HG03045 (cell line): ENCODE data around the gene VGF.

Source experiments
- ATAC-seq: cut with Tn5 transposase; IDR thresholded peaks from one replicate; pipeline ENCODE4 v1.9.1; 2021; ENCODE audit warnings: mild to moderate bottlenecking, moderate library complexity; ENCODE audit not compliant: unreplicated experiment

VGF gene

GRCh38 chr7:101166909-101167644 lies 1.7 kb upstream of the VGF start:
- ATAC-seq = no peak

- ATAC-seq = no peak
Measured at GRCh38 chr7:101166648-101166908, 1.2 kb upstream of the VGF start.

- no peak for ATAC-seq
Measured at GRCh38 chr7:101165958-101166647, 734 bp upstream of the VGF start.

- no peak for ATAC-seq
Measured at GRCh38 chr7:101164071-101164840, 1.1 kb downstream of the VGF start.

- no peak for ATAC-seq
Measured at GRCh38 chr7:101163279-101164070, 1.9 kb downstream of the VGF start.

GRCh38 chr7:101162551-101163278 lies 2.7 kb downstream of the VGF start:
- no peak for ATAC-seq

GRCh38 chr7:101161692-101162471 lies 3.5 kb downstream of the VGF start:
- no peak for ATAC-seq

GRCh38 chr7:101160910-101161309 lies 4.5 kb downstream of the VGF start:
- ATAC-seq = no peak

GRCh38 chr7:101159696-101160674 lies 5.4 kb downstream of the VGF start:
- no peak for ATAC-seq

GRCh38 chr7:101156866-101157589 lies 8.3 kb downstream of the VGF start:
- no peak for ATAC-seq

- no peak for ATAC-seq
Measured at GRCh38 chr7:101156277-101156676, 9.1 kb downstream of the VGF start.

- ATAC-seq = no peak
Measured at GRCh38 chr7:101155303-101155702, 10.1 kb downstream of the VGF start.

GRCh38 chr7:101154693-101155102 lies 10.7 kb downstream of the VGF start:
- ATAC-seq = peak; percentile 28

- ATAC-seq = peak; percentile 79
Measured at GRCh38 chr7:101153969-101154692, 11.2 kb downstream of the VGF start, which contains the start of gene AP1S1. Gene AP1S1, plus strand, starts transcription at chr7:101154476. Its CDS starts 39 bp downstream, at chr7:101154515.

GRCh38 chr7:101151908-101152651 lies 13.3 kb downstream of the VGF start:
- ATAC-seq = no peak

- no peak for ATAC-seq
Measured at GRCh38 chr7:101140746-101141382, 24.5 kb downstream of the VGF start.
